ENCODE measurements around the gene ZNF76. TPM values are rescaled to one million over a fixed set of nuclear protein-coding genes. Genes with fewer than 3 reads are reported as not detected.

Gene ZNF76
- total and polyA plus RNA-seq, 2 of the 13 experiments (the other 11 are each of a cell fraction or from before 2014, with no cell fraction given): 13.2 to 26.4 TPM

DNA sequence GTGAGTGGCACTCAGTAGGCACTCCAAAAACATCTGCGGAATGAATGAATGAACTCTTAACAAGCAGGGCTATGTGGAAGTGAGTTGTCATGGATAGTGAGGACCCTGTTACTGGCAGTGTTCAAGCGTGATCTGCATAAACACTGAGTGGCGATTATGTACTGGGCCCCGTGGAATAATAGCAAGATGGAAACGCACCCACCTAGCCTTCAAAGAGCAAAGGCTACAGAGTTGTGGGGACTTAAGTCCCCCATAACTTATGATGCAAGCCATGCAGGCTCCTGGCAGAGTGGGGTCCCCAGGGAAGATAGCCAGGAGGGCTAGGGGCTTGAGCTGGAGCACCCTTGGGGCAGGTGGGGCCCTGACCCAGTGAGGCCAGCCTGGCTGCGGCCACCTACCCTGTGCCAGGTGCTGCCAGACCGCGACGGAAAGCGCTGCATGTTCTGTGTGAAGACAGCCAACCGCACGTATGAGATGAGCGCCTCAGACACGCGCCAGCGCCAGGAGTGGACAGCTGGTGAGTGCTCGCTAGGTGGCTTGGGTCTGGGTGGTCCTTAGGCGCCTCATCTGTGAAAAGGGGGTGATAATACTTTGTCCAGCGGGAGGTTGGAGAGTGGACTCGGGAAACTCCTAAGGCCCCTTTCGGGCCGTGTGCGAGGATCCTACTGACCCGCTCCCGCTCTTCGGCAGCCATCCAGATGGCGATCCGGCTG lies 58.1 kb downstream of the ZNF76 start (continued):
- TF ChIP-seq ZSCAN22 (CRISPR knock-in tag; IDR thresholded peaks at IDR 0.05) (no peak), ISL2 (CRISPR knock-in tag; IDR thresholded peaks at IDR 0.05) (no peak), SIX4 (CRISPR knock-in tag; IDR thresholded peaks at IDR 0.05) (no peak), HOXA9 (CRISPR knock-in tag; IDR thresholded peaks at IDR 0.05; ENCODE audit: borderline replicate concordance) (peak; percentile 44; the same call in 1 of the 2 replicates), ZNF430 (CRISPR knock-in tag; IDR thresholded peaks at IDR 0.05) (no peak), ZNF841 (CRISPR knock-in tag; IDR thresholded peaks at IDR 0.05; ENCODE audit: borderline replicate concordance) (0 out of 2 replicates have a peak, but pooled peaks have one; percentile 14), ZNF775 (CRISPR knock-in tag; IDR thresholded peaks at IDR 0.05; ENCODE audit: borderline replicate concordance) (0 out of 2 replicates have a peak, but pooled peaks have one; percentile 85), ZNF232 (CRISPR knock-in tag; IDR thresholded peaks at IDR 0.05; ENCODE audit: borderline replicate concordance) (no peak), REL (CRISPR knock-in tag; conservative IDR thresholded peaks at IDR 0.05) (no peak), SALL1 (CRISPR knock-in tag; IDR thresholded peaks at IDR 0.05) (no peak), ZSCAN12 (CRISPR knock-in tag; IDR thresholded peaks at IDR 0.05) (no peak), ZFP37 (CRISPR knock-in tag; IDR thresholded peaks at IDR 0.05; ENCODE audit: borderline replicate concordance) (no peak), NKX3-1 (CRISPR knock-in tag; IDR thresholded peaks at IDR 0.05) (no peak), PCBP1 (IDR thresholded peaks at IDR 0.05; ENCODE audit: borderline replicate concordance, low read depth, low read length) (no peak), MED13 (CRISPR knock-in tag; IDR thresholded peaks at IDR 0.05) (no peak), ATM (IDR thresholded peaks at IDR 0.05; ENCODE audit: borderline replicate concordance) (no peak), ZNF724P (CRISPR knock-in tag; IDR thresholded peaks at IDR 0.05; ENCODE audit: borderline replicate concordance) (peak; percentile 26; the same call in 1 of the 2 replicates), FOSL2 (CRISPR knock-in tag; IDR thresholded peaks at IDR 0.05) (no peak), SCMH1 (CRISPR knock-in tag; IDR thresholded peaks at IDR 0.05; ENCODE audit: borderline replicate concordance) (no peak), NR2F2 (IDR thresholded peaks at IDR 0.05; ENCODE audit: borderline replicate concordance, low read depth) (no peak)
- TF ChIP-seq, protein P1, sequence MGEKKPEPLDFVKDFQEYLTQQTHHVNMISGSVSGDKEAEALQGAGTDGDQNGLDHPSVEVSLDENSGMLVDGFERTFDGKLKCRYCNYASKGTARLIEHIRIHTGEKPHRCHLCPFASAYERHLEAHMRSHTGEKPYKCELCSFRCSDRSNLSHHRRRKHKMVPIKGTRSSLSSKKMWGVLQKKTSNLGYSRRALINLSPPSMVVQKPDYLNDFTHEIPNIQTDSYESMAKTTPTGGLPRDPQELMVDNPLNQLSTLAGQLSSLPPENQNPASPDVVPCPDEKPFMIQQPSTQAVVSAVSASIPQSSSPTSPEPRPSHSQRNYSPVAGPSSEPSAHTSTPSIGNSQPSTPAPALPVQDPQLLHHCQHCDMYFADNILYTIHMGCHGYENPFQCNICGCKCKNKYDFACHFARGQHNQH (CRISPR knock-in tag; IDR thresholded peaks at IDR 0.05): no peak
- TF ChIP-seq, protein P2, sequence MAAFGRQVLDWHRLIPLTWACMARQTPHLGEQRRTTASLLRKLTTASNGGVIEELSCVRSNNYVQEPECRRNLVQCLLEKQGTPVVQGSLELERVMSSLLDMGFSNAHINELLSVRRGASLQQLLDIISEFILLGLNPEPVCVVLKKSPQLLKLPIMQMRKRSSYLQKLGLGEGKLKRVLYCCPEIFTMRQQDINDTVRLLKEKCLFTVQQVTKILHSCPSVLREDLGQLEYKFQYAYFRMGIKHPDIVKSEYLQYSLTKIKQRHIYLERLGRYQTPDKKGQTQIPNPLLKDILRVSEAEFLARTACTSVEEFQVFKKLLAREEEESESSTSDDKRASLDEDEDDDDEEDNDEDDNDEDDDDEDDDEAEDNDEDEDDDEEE (CRISPR knock-in tag; IDR thresholded peaks at IDR 0.05): no peak
- TF ChIP-seq, protein P3, sequence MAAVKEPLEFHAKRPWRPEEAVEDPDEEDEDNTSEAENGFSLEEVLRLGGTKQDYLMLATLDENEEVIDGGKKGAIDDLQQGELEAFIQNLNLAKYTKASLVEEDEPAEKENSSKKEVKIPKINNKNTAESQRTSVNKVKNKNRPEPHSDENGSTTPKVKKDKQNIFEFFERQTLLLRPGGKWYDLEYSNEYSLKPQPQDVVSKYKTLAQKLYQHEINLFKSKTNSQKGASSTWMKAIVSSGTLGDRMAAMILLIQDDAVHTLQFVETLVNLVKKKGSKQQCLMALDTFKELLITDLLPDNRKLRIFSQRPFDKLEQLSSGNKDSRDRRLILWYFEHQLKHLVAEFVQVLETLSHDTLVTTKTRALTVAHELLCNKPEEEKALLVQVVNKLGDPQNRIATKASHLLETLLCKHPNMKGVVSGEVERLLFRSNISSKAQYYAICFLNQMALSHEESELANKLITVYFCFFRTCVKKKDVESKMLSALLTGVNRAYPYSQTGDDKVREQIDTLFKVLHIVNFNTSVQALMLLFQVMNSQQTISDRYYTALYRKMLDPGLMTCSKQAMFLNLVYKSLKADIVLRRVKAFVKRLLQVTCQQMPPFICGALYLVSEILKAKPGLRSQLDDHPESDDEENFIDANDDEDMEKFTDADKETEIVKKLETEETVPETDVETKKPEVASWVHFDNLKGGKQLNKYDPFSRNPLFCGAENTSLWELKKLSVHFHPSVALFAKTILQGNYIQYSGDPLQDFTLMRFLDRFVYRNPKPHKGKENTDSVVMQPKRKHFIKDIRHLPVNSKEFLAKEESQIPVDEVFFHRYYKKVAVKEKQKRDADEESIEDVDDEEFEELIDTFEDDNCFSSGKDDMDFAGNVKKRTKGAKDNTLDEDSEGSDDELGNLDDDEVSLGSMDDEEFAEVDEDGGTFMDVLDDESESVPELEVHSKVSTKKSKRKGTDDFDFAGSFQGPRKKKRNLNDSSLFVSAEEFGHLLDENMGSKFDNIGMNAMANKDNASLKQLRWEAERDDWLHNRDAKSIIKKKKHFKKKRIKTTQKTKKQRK (IDR thresholded peaks at IDR 0.05; ENCODE audit: low read length): no peak
- TF ChIP-seq, protein P4, sequence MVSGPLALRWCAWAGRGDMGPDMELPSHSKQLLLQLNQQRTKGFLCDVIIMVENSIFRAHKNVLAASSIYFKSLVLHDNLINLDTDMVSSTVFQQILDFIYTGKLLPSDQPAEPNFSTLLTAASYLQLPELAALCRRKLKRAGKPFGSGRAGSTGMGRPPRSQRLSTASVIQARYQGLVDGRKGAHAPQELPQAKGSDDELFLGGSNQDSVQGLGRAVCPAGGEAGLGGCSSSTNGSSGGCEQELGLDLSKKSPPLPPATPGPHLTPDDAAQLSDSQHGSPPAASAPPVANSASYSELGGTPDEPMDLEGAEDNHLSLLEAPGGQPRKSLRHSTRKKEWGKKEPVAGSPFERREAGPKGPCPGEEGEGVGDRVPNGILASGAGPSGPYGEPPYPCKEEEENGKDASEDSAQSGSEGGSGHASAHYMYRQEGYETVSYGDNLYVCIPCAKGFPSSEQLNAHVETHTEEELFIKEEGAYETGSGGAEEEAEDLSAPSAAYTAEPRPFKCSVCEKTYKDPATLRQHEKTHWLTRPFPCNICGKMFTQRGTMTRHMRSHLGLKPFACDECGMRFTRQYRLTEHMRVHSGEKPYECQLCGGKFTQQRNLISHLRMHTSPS (CRISPR knock-in tag; IDR thresholded peaks at IDR 0.05; ENCODE audit: low read depth): 0 out of 2 replicates have a peak, but pooled peaks have one; percentile 29
